ENCODE data around the gene RBMS3. TPM values are rescaled to one million over a fixed set of nuclear protein-coding genes. Genes with fewer than 3 reads are reported as not detected.
"Not testable (repeated sequence)": the region's sequence is repeated elsewhere in the genome, so short reads cannot be mapped to it uniquely, and the experiment has no call there.

The RBMS3 gene
- total RNA-seq, 1 experiment from 2014 or later = 6.5 TPM

- DNase-seq (ENCODE audit: low spot score) = no peak
Observed at GRCh38 chr3:29481969-29482767, 201.3 kb downstream of the RBMS3 start.

GRCh38 chr3:29484633-29485032 lies 203.8 kb downstream of the RBMS3 start:
- no peak for DNase-seq (ENCODE audit: low spot score)

DNA sequence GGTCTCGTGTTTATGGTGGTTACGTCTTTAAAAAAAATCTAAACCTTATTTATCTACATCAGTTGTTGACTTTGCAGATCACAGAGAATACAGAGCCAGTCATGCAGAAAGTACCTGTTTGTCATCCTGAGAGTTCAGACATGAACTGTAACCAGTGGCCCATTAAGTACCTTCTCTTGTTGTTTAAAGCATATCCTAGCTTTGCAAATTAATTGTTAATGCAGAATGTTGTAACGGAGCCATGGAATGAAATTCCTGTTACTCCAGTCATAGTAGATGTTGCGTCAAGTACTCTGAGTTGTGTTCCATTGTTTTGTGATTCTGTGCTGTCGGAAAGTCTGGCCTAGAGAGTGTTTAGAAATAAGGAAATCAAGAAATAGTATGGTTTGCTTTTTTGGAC lies 205.2 kb downstream of the RBMS3 start:
- no peak for DNase-seq (ENCODE audit: low spot score)

DNA sequence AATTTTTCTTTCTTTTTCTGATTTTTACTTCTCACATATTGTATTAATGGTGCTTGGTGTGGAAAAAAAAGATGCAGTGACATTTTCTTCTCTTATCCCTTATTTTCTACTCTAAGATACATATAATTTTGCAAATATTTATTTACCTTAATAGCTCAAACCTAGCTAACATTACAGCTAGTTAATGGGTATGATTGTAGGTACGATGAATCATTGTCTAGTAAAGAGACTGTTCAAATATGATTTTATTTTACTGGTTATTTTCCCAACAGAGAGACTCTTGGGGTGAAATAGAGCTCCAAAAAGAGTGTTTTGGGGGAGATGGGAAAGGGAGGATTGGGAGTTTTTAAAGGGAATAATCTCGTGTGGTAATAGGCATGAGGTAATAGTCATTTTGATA lies 206.0 kb downstream of the RBMS3 start:
- DNase-seq (ENCODE audit: low spot score) = no peak

DNA sequence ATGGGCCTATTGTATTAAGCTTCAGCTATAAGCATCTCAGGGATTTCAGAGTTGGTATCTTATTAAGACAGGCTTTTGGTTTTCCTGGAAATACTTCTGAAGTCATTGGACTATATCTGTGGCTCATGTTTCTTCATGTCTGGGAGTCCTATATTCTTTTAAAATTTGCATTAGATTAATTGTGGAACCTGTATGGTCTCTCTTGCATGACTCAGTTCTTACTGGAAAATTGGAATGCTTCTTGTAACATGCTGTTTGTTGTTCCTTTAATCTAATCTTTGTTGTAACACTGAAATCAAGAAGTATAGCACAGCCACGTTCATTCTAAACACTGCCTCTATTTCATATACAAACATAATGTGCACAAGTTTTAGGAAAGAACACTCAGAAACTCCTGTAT lies 208.1 kb downstream of the RBMS3 start:
- no peak for DNase-seq (ENCODE audit: low spot score)

DNA sequence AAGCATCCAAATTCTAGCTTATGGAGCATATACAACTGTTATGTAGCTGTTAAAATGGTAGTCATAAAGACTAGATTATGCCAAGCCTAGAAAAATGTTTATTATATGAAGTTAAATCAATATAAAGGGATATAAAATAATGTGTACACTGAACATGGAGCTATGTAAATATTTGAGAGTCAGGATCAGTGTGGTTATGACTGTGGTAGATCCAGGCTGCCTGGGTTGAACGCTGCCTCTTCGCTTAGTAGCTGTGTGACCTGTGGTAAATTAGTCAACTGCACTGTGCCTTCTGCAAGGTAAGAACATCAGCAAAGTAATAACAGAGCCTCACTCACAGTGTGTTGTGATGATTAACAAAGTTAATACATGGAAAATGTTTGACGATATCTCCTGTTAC lies 212.2 kb downstream of the RBMS3 start:
- DNase-seq (ENCODE audit: low spot score) = no peak

GRCh38 chr3:29494305-29495036 lies 213.6 kb downstream of the RBMS3 start:
- no peak for DNase-seq (ENCODE audit: low spot score)

- DNase-seq (ENCODE audit: low spot score) = no peak
Observed at GRCh38 chr3:29497282-29497681, 216.4 kb downstream of the RBMS3 start.

- no peak for DNase-seq (ENCODE audit: low spot score)
Observed at GRCh38 chr3:29502771-29503170, 221.9 kb downstream of the RBMS3 start.

DNA sequence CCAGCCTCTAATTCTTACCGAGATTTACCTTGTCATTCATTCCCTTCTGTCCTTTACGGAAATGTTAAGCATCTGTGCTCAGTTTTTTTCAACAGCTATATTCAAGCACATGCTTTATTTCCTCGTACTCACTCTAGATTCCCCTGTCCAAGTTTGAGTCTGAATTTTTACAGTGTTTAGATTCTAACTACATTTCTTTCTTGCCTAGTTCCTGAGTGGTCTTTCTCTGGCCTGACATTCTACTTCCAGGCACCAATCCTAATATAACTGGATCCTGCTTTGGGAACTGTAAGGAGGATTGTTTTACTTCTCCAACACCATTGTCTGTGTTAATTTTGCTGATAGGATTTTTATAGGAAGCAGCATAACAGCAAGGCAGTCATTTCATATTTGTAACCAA lies 222.4 kb downstream of the RBMS3 start:
- DNase-seq (ENCODE audit: low spot score) = no peak

GRCh38 chr3:29503958-29504357 lies 223.1 kb downstream of the RBMS3 start:
- no peak for DNase-seq (ENCODE audit: low spot score)

DNA sequence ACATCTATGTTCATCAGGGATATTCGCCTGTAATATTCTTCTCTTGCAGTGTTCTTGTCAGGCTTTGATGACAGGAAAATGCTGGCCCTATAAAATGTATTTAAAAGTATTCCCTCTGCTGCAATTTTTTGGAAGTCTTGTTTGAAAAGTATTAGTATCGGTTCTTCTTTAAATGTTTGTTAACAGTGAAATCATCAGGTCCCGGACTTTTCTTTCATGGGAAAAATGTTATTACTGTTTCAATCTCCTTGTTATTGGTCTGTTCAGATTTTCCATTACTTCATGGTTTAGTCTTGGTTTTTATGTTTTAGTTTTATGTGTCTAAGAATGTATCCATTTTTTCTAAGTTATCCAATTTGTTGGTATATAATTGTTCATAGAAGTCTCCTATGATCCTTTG lies 225.6 kb downstream of the RBMS3 start:
- no peak for DNase-seq (ENCODE audit: low spot score)

DNA sequence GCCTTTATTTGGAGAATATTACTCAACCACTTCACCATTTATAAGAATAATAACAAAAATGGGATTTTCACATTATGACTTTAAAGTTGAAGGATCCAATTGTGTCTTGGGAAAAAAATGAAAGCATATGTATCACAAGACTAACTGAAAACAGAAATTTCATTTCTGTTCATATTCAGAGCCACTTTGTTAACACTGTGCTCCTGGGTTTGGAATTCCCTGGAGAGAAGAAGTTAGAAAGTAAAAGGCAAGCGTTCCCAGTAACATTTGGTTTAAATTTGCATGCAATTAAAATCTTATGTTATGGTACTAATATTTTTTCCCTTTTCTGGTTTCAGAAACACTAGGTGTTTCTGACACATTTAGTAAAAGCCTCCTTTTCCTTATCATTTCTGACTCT lies 230.8 kb downstream of the RBMS3 start:
- no peak for DNase-seq (ENCODE audit: low spot score)

DNA sequence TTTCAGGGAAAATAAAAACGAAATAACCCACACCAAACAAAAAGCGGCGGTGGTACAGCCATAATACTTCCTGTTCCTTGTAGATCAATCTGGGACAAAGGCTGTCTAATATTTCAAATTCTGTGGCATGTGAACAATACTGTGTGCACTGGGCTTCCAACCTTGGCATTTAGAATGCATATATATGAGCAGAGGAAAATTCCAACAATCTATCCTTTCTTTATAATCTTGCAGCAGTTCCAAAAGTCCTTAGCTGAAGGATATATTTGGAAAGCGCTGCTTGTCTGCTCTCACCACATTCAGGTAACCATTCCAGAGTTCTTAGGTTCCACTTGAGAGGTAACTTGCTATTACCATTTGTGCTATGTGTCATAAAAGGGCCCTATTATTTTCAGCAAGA lies 231.8 kb downstream of the RBMS3 start:
- DNase-seq (ENCODE audit: low spot score) = no peak

DNA sequence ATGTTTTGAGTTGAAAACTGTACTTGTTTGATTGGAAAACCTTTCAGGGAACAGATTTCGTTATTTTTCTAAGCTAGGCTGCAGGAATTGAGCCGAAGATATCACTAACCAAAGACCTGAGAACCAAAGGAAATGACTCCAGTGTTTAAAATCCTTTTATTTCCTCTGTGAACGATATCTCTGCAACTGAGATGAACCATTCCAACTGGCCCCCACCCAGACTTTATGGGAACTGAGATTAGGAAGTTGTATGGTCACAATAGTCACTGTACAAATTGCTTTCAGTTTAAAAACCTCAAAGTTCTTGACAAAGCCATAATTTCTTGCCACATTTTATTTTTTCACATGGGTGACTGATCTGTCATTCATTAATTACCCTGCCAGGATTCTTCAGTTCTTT lies 232.4 kb downstream of the RBMS3 start:
- no peak for DNase-seq (ENCODE audit: low spot score)

- no peak for DNase-seq (ENCODE audit: low spot score)
Observed at GRCh38 chr3:29514170-29514569, 233.3 kb downstream of the RBMS3 start.

DNA sequence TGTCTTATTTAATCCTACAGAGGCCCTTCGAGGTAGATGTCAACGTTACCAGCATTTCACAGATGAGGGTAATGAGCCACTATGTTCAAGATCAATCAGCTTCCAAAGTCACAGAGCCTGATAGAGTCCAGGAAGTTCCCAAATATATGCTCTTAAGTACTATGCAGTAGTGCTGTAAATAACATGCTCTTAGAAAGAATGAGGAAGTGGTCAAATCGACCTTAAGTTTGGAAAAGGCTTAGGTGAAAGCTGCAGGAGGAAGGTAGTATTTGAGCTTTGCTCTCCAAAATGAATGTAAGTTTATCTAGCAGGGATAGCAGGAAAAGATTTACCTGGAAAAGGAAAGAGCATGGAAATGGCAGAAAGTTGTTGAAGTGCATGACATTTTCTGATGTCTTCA lies 234.0 kb downstream of the RBMS3 start:
- peak; percentile 3 for DNase-seq (ENCODE audit: low spot score)

- peak; percentile 24 for DNase-seq (ENCODE audit: low spot score)
Observed at GRCh38 chr3:29515451-29515850, 234.6 kb downstream of the RBMS3 start.

- DNase-seq (ENCODE audit: low spot score) = no peak
Observed at GRCh38 chr3:29516164-29516563, 235.3 kb downstream of the RBMS3 start.

DNA sequence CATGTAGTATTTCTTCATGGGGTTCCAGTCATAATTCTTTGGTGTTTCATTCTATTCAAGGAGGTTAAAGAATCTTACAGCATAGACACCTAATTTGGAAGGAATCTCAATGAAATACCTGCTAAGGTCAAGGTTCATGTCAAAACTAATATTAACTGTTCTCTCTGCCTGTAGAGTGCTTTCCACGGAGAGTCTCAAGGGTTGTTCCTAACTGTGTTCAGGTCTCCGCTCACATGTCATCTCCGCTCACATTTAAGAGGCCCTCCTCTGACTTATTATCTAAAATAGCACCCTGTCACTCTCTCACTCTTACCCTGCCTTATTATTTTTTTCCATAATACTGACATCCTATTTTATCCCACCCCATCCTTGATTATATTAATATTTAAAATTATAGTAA lies 239.9 kb downstream of the RBMS3 start:
- DNase-seq (ENCODE audit: low spot score) = no peak

DNA sequence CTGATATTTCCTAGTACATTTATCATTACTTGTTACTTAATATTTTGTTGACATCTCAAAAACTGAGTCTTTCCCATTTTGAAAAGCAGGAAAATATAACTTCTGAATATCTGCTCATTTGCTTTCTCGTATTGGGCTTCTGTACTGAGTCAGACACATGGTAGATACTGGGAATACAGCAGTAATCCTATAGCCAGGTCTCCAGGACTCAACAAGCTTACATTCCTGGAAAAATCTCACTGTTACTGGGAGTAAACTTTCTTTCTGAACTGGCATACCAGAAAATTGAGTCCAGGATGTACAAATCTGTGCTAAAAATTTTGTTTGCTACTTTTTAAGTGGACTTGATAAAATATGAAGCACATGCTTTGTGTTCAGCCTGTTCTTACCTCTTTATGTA lies 240.4 kb downstream of the RBMS3 start:
- no peak for DNase-seq (ENCODE audit: low spot score)

GRCh38 chr3:29521751-29522150 lies 240.9 kb downstream of the RBMS3 start:
- DNase-seq (ENCODE audit: low spot score) = no peak

DNA sequence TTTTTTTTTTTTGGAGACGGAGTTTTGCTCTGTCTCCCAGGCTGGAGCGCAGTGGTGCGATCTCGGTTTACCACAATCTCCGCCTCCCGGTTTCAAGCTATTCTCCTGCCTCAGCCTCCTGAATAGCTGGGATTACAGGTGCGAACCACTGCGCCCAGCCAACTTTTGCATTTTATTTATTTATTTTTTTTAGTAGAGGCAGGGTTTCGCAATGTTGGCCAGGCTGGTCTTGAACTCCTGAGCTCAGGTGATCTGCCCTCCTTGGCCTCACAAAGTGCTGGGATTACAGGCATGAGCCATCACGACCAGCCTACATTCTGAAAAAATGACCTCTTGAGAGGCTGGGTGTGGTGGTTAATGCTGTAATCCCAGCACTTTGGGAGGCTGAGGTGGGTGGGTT lies 243.6 kb downstream of the RBMS3 start:
- not testable (repeated sequence) for DNase-seq (ENCODE audit: low spot score)

Data from H4 (cell line).